Activated naive CD4-positive, alpha-beta T cell treated with Interleukin-2 at 50 U/mL for 16 hours (primary cell): Measurements from ENCODE around the gene MALRD1.
"Not testable (repeated sequence)": the region's sequence is repeated elsewhere in the genome, so short reads cannot be mapped to it uniquely, and the experiment has no call there.

Experiments
- DNase-seq: peaks from one replicate; pipeline ENCODE4 v3.0.0-alpha.2; 2020

The MALRD1 gene

GRCh38 chr10:19499291-19499770 is 450.7 kb downstream of the MALRD1 start:
- DNase-seq, result no peak

- no peak for DNase-seq
Measured at GRCh38 chr10:19500959-19501358, 452.4 kb downstream of the MALRD1 start.

- DNase-seq, result no peak
Measured at GRCh38 chr10:19505320-19506312, 457.0 kb downstream of the MALRD1 start.

GRCh38 chr10:19510005-19510732 is 461.6 kb downstream of the MALRD1 start:
- not testable (repeated sequence) for DNase-seq

GRCh38 chr10:19518109-19518508 is 469.5 kb downstream of the MALRD1 start:
- no peak for DNase-seq

GRCh38 chr10:19518632-19519031 is 470.0 kb downstream of the MALRD1 start:
- no peak for DNase-seq

GRCh38 chr10:19531324-19531723 is 482.7 kb downstream of the MALRD1 start:
- no peak for DNase-seq

GRCh38 chr10:19532411-19532810 is 483.8 kb downstream of the MALRD1 start:
- DNase-seq, result no peak

GRCh38 chr10:19541299-19541698 is 492.7 kb downstream of the MALRD1 start:
- no peak for DNase-seq

GRCh38 chr10:19546224-19546623 is 497.6 kb downstream of the MALRD1 start:
- no peak for DNase-seq

GRCh38 chr10:19549503-19549902 is 500.9 kb downstream of the MALRD1 start:
- no peak for DNase-seq

- no peak for DNase-seq
Measured at GRCh38 chr10:19556666-19557065, 508.1 kb downstream of the MALRD1 start.

- no peak for DNase-seq
Measured at GRCh38 chr10:19561181-19561580, 512.6 kb downstream of the MALRD1 start.

GRCh38 chr10:19563388-19564141 is 515.0 kb downstream of the MALRD1 start:
- no peak for DNase-seq

GRCh38 chr10:19570120-19570519 is 521.5 kb downstream of the MALRD1 start:
- no peak for DNase-seq

- no peak for DNase-seq
Measured at GRCh38 chr10:19570991-19571390, 522.4 kb downstream of the MALRD1 start.

- no peak for DNase-seq
Measured at GRCh38 chr10:19572056-19572455, 523.5 kb downstream of the MALRD1 start.

- DNase-seq, result no peak
Measured at GRCh38 chr10:19576576-19576975, 528.0 kb downstream of the MALRD1 start.

GRCh38 chr10:19577381-19577780 is 528.8 kb downstream of the MALRD1 start:
- no peak for DNase-seq

- no peak for DNase-seq
Measured at GRCh38 chr10:19577807-19578206, 529.2 kb downstream of the MALRD1 start.

- DNase-seq, result no peak
Measured at GRCh38 chr10:19578571-19578970, 530.0 kb downstream of the MALRD1 start.

GRCh38 chr10:19579761-19580545 is 531.4 kb downstream of the MALRD1 start:
- no peak for DNase-seq
